Measurements from ENCODE around the gene RBP3.

RBP3 gene

DNA sequence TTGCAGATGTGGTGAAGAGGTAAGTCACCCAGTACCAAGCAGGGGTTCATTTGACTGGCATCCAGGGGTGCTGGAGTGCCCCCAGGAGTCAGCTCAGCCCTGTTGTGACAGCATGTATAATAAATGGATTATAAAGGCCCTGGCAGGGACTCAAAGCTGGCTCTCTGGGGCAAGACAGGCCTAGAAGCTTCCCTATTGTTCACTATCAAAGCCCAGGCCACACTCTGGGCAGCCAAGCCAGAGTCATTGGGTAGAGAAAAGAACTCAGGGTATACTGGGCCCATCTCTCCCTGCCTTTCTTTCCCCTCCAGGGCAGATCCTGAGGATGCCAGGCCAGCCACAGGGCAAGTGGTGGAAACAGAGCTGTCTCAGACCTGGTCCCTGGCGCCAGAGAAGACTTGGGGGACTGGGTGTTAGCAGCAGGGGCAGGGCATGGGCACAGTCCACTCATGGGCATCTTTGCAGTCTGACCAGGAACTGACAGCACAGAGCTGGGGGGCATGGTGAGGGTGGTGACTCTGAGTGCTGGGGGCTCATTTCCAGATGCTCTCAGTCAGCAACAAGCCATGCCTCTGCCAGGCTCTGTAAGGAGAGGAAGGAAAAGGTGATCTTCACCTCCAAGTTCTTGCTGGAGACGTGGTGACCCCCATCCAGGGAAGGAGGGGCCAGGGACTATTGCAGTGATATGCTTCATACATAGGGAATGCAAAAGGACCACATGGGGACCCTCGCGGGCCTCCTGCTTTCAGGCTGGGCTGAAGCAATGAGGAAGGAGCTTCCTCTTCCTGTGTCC is 11.7 kb downstream of the RBP3 start:
- no peak for DNase-seq

DNA sequence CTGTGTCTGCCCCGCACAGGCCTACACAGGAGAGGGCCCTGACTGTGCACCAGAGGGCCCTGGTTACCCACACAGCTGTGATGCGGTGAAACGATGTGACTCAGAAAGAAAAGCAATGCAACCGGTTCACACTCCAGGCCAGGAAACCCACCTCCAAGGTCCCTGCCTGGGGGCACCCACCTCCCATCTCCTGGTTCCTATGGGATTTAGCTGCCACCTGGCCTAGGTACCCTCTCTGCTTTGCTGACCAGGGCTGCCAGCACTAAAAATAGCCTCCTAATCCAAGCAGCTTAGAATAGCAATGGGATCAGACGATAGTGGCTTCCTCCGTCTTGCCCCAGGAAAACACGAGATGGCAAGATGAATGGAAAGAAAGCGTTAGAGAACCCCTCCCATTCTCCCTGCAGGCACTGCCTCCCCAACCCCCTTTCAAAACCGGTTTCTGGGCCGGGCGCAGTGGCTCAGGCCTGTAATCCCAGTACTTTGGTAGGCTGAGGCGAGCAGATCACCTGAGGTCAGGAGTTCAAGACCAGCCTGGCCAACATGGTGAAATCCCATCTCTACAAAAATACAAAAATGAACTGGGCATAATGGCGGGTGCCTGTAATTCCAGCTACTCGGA is 12.4 kb downstream of the RBP3 start:
- no peak for DNase-seq

DNA sequence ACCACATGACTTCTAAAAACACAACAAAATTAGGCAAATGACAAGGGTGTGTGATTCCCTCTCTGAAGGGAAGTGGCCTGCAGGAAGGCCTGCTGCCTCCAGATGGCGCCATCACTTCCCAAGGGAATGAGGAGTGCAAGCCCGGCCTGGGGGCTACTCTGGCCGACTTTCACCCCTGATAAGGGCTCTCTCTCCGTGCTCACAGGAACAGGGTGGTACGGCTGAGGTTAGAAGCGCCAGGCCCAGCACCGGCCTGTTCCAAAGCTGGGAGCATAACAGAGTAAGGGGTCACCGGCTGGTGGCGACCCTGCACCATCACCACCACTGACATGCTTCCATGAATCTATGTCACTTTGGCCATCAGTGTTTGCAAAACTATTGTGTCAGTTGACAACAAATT is 13.1 kb downstream of the RBP3 start:
- no peak for DNase-seq

DNA sequence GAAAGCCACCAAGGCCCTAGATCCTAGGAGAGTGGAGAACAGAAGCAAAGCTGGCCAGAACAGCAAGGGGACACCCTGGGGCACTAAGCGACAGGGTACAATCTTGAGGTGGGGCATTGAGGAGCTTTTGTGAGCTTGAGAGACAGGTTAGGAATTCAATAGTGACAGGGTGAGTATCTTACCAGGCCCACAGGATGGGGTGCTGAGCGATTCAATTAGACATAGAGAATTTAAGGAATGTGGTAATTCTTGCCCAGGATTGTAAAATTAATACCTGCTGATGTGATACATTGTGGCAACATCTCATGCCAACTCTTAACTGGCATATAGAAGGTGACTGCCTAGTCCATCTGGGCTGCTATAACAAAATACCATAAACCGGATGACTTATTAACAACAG is 14.0 kb downstream of the RBP3 start:
- DNase-seq, result no peak

DNA sequence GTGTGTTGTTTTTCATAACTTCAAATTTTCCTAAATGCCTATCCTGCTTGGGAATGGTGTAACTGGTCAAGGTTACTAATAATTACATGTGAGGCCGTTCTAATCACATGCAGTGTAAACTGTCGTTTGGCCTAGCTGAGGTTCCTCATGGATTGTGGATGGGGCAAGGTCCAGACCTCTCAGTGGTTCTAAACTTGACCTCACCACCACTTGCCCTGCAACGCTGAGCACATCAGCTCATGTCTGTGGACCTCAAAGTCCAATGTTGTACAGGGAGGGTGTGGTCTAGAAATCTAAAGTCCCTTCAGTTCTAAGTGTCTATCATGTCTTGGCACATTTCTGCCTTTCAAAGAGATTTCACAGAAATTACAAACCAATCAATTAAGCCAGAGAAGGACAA is 15.6 kb downstream of the RBP3 start:
- DNase-seq, result no peak

DNA sequence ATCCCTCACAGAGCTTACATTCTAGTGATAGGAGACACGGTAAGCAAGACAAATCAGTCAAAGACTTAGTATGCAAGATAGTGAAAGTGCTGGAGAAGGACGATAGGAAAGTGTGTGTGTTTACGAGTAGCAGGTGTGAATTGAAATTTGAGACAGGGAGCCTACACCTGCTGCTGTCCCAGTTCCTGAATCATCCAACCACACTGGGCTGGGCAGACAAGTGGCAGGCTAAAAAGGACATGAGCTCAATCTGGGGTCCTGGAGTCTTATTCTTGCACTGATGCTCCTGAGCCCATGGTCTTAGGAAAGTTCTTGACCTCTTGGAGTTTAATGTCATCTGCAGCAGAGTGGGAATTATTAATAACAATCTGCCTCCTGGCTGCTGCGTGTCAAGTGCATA is 16.2 kb downstream of the RBP3 start:
- no peak for DNase-seq

DNA sequence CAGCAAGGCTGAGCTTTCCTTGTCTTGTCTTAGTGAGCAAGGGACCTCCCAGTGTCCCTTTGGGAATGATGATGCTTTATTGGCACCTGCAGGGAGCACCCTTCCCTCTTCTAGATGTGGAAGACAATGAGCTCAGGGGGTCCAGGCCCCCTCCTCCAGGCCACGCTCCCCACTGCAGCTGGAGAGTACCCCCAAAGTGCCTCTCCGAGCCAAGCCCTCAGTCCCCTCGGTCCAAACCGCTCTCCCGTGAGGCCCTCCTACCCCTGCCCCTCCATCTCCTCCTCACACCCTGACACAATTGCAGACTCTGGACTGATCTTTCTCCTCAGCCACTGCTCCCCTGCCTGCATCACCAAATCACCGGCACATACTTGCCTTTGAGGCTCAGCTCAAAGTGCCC is 16.7 kb downstream of the RBP3 start:
- DNase-seq, result no peak

DNA sequence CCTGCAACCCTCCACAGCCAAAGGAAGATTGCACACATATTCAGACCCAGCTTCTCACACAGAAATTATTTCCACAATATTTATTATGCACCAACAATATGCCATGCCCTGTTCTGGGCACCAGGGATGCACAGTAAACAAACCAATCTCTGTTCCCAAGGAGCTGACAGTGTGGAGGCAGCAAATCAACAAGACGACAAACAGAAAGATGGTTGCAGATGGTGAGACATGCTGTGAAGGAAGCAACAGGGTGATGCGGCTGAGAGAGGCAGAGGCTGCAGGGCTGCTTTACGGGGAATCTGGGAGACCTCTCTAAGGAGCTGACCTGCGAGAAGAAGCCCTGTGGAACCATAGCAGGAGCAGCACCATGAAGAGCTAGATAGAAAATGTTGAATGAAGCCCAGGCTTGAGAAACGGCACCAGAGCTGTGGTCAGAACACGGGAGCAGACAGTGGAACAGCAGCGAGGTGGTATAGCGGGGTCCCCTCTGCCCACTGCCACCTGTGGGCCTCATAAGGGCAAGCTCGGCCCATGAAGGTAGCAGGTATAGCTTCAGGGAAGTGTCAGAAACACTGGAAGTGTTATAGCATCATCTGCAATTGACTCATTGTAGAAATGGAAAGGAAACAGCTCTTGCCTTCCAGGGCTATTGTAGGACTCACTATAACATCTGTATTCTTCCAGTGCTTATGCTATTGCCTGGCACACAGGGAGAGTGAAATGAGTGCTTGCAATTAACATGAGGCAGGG is 17.4 kb downstream of the RBP3 start:
- no peak for DNase-seq

DNA sequence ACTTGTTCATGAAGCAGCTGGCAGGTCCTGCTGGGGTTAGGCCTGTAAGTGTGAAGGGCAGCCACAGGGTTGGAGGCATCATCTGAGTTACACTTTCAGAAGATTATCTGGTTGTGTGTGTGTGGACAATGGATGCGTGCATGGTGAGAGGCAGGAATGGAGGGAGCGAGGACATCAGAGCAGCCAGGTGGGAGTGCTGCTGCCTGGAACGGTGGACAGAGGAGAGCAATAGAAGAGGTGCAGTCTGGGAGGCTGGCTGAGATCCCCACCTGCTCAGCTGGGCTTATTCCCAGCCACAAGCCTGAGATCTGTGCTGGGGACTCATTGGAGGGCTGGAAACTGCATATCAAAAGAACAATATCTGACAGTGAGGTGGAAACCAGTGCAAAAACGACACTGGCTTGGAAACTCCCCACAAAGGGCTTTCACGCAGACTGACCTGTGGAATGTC is 18.0 kb downstream of the RBP3 start:
- DNase-seq, result no peak

DNA sequence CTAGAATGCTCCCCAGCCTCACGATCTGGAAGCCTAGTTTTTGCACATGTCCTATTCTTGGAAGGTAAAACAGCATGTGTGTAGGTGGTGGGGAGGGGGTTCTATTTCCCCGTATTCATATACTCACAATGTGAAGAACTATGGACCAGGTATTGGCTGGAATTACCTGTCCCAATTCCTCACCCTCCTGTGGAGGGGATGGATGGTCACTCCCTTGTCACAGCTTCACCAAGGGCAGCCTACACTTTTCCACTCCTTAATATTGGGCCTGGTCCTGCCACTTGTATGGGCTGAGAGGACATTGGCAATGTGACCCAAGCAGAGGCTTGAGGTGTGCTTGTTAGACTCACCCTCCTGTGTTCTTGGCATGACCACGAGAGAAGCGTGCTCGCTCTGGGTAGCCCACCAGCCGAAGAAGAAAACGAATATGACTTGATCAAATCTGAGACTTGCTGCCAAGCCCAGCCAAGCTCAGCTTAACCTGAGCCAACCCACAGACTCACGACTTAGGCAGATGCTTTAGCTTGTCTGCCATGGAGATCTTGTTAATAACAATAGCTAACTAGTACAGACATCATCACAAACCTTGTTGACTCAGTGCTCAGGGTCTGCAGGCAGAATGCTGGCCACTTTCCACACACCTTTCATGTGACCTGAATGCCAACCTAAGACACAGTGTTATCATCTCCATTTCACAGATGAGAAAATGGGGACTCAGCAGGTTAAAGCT is 18.7 kb downstream of the RBP3 start:
- DNase-seq, result no peak

DNA sequence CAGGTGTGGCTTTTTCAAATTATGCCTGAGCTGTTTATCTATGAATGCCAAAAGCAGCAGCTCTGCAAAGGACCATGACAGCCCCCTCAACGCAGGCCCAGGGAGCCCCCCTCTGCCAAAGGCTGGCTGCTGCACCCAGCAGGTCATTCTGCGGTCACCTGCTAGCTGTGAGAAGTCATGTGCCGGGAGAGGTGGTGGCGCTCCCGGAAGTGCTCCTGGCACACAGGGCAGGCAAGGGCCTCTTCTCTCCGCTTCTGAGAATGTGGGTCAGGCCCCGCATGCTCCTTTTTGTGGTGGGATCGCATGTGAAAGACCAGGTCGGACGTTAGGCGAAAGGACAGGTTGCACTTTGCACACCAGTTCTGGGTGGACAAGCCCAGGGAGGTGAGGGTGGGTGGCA is 19.5 kb downstream of the RBP3 start:
- no peak for DNase-seq

DNA sequence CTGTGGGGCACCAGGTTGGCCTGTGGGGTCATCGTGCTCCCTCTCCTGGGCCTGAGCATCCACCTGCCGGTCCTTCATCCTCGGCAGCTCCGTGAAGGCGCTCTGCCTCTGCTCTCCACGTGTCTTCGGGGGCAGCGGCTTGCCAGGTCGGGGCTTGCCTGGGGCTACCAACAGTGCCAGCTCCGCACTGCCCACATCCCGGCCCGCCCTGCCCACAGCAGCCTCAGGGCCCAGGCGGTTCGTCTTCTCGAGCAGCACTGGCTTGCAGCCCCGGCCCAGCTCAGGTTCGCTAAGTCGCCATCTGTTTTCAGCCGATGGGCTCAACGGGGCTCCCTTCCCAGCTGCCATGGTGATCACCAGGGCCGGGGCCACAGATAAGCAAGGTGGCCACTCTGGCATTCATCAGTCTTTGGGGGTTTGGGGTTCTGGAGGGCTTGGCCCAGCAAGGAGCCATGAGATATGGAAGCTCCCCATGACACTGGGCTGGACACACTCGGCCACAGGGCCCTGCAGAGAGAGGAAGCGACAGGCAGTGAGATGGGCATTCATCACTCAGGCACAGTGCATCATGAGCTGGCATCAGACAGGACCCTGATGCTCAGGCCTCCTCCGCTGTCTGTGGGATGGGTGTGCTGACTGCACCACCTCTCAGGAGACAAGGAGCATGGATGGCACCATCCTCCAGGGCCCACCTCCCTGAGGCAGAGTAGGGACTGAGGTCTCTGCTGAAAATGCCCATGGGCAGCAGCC is 20.4 kb downstream of the RBP3 start:
- DNase-seq, result no peak

DNA sequence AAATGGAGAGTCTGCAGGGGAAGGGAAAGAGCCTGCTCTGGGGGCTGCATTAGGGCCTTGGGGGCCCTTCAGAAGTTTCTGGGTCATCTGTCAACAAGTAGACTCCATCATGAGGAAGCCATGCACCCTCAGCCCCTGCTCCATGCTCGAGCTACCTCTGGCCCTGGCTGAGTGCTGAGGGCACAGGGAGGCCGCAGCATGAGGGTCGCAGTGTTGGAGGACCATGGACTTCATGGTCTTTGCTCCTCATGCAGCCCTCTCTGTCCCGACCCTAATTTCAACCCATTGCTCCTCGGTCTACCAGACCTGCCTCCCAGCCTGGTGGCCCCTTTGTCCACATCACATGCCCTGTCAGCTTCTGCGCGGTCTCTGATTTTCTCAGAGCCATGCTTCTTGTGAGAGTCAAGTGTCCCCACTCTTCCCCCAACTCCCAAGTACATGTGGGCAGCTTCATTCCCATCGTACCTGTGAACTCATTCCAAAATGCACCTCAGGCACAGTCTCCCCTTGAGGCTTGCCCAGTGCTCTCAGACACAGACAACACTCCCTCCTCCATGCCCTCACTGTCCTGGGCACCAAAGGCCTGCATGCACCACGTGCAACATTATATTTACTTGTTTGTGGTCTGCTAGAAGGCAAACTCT is 21.2 kb downstream of the RBP3 start:
- no peak for DNase-seq

DNA sequence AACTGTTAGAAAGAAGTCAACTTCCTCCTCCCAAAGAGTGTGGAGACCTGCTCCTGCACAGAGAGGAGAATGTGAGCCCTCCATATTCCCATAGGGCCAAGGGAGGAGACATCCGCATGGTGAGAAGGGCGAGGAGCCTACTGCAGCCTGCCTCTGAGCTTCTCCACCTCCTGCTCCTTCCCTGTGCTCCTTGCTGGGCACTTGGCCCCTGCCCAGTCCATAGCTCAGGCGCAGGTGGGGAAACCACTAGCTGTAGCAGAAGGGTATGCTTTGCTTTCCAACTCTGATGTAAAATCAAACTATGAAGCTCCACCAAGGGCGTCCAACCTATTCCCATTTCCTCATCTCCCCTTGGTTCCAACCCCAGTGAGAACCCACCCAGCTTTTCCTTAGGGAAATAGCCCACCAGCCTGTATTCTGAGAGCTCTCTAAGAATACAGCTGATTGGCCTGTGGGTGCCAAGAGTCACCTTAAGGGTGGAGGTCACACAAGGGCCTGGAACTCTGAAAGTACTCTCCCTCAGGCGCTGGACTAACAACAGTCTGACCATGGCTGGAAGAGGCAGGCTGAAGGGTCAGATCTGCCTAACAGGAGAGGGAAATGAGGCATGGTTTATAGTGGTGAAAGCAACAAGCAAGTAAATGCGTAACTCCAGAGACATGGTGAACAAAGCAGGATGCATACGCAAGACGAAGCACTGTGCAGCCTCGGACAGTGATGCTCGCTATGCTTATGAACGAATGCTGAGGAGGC is 22.0 kb downstream of the RBP3 start:
- DNase-seq, result no peak

DNA sequence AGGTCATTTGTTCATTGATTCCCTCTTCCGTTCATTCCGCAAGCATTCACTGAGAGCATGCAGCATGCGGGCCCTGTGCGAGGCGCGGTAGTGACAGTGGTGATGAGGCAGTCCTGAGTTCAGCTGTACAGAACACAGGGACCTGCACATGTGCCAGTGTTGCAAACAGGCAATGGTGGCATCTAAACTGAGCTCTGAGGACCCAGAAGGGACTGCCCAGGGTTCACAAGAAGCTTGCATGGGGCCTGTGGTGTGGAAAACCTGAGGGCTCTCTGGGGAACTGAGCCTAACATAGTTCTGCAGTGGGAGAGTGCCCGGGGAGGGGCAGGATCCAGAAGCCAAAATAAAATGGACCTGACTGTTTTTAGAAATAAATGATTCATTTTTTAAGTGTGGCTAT is 22.7 kb downstream of the RBP3 start:
- no peak for DNase-seq

DNA sequence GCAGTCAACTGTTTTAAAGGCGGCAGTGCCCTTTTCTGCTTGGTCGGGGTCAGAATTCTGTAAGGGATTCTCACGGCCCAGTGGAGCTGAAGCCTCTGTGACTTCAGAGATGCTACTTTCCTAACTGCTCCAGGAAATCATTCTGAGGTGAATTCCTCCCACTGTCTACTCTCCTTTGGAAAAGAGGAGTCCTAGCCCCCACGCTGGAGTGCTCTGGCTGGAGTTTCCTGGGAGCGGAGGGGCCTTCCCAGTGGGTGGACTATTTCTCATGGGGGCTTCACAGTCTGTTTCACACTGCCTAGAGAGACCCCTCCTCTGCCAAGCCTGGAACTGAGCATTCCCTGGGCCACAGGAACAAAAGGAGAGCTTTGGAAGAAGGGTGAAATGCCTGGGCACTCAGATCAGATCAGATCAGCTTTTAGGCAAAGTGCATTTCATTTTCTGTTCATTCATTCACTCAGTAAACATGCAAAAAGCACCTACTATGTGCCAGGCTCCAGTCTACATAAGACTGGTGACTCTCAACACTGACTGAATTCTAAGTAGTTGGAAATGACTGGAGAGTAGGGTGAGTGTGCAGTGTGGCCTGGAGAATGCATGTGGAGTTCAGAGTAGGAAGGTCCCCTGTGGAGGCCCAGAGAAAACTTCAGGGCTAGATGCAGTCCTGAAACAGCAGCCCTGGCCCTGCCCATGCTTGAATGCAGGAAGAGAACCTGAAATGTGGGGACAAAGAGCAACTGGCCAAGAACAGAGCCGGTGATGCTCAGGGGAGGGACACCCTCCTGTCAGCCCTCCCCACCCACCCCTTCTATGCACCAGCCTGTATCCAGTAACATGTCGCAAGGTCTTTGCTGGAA is 23.7 kb downstream of the RBP3 start:
- no peak for DNase-seq

DNA sequence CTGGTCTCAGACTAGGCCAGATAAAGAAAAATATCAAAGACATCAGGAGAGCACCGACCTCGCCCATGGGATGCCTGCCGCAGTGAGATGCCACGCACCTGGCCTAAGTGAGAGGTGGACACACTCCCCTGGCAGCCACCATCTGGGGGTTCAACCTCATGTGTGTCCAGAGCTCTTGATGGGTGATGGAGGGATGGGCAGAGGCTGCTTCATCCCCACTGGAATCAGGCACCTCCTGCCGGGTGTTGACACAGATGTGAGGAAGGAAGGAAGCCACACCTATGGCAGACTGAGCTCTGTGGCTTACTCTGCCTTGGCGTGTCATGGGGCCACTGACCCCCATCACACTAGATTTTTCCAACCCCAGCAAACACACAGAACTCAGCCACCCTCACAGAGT is 24.6 kb downstream of the RBP3 start:
- DNase-seq, result no peak

DNA sequence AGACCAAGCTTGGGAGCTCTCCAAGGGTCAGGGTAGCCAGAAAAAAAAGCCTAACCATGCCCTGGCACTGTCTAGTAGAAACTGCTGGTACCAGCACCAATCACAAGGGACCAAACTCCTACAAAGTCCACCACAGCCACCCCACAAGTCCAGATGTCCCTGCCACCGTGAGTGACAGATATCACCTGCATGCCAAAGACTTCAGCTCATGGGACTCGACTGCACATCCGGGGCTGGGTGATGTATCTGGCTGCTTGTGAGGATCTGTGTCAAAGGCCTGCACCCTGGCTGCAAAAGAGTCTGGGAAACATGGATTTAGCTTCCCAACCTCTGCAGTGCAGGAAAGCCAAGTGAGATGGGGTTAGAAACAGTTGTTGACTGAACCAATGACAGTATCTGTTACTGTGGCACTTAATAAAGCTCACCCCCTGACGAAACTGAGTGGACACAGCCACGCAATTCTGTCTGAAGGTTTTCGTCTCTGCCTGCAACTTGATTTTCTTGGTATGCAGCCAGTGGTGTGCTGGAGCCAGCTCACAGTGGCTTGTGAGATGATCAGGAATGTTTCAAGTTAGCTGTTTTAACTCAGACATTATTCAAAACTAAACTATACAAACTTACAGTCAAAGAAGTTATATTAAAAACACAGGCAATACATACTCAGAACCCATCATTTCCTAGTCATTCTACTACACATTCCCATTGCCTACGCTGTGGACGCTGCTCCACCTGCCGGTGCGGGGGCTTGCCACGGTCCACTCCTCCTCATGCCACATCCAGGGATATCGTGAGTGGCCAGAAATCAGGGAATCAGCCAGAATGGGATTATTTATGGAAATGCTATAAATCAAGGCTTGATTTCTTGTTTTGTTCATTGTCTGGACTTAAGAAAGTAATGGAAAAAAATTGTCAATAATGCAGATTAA is 26.7 kb downstream of the RBP3 start:
- no peak for DNase-seq
